ENCODE measurements around the gene SEMA3F. TPM values are rescaled to one million over a fixed set of nuclear protein-coding genes. Genes with fewer than 3 reads are reported as not detected.

SEMA3F gene
- total and polyA plus RNA-seq, 10 of the 15 experiments (the other 5 are each of a cell fraction or from before 2014, with no cell fraction given): 0.08 to 0.28 (median 0.12) TPM; not detected in 6

GRCh38 chr3:50121072-50122032 lies 33.8 kb upstream of the SEMA3F start:
- FAIRE-seq: peak; percentile 91
- peak; percentile 95 for ATAC-seq
- H2AFZ ChIP-seq (ENCODE audit: control insufficient read depth, low read depth, low read length): no peak overlapping the region
- no peak overlapping the region for H3K27ac ChIP-seq (ENCODE audit: control insufficient read depth, insufficient read depth)
- ChIA-PET RAD21 (ENCODE audit: unreplicated experiment) (interaction anchor here (1.4 to 1.7 kb wide), 2 partner anchors 71 to 104 kb away, joined by 3 to 5 read pairs; partner anchors contain the start of gene GNAT1), SMC1A (ENCODE audit: uncharacterized antibody, unreplicated experiment) (no interaction called here), CTCF (interaction anchor here (0.8 to 3.8 kb wide), 15 partner anchors 8 to 159 kb away, joined by 3 to 20 read pairs (median 5); partner anchors contain the start of genes GNAT1 and RBM5), POLR2A (interaction anchor here (1.3 kb wide), 1 partner anchor 107 kb away, joined by 3 read pairs; no protein-coding TSS in a partner anchor)
- no peak overlapping the region for H3K4me3 ChIP-seq
- H3K4me1 ChIP-seq (ENCODE audit: control insufficient read depth, insufficient read depth, low read length): no peaks in the 10 kb centered on the region
- DNase-seq (ENCODE audit: low read depth, low spot score): peak; percentile 16
- no TSS peak for BruUV-seq (replicated peaks)
- intact Hi-C loops (cut with micrococcal nuclease; ENCODE audit: unreplicated experiment) (loop anchor here (1.0 kb wide), 3 partner anchors 68 to 152 kb away; no protein-coding TSS in a partner anchor), in situ Hi-C loops (cut with MboI) (loop anchor here (5.0 kb wide), 1 partner anchor 151 kb away; no protein-coding TSS in a partner anchor)
- H3K36me3 ChIP-seq (ENCODE audit: control insufficient read depth in 2 of 2, insufficient read depth in 2 of 2, low read length in 1 of 2): peaks cover 17 to 28% of the 10 kb centered on the region in 2 experiments
- no peaks in the 10 kb centered on the region for H3K79me2 ChIP-seq (ENCODE audit: control insufficient read depth, insufficient read depth, low read length)
- 34% methylated on average over 13 of the region's 13 CpGs for WGBS (ENCODE audit: insufficient coverage, insufficient replicate concordance, low lambda C conversion rate, missing lambda C conversion rate)
- H3K9me3 ChIP-seq (replicated peaks; ENCODE audit: control insufficient read depth, insufficient read depth, low read length): no peaks in the 10 kb centered on the region
- H3K4me2 ChIP-seq (ENCODE audit: control insufficient read depth, insufficient read depth): no peak overlapping the region
- no peaks in the 10 kb centered on the region for H4K20me1 ChIP-seq (ENCODE audit: control insufficient read depth, insufficient read depth)
- H3K27me3 ChIP-seq (replicated peaks in 1 of 2; ENCODE audit: control insufficient read depth in 2 of 2, insufficient read depth in 2 of 2, low read length in 1 of 2): no peaks in the 10 kb centered on the region
- H3K9ac ChIP-seq (ENCODE audit: control insufficient read depth, insufficient read depth, low read length): no peak overlapping the region
- TF ChIP-seq TBL1XR1 (IDR thresholded peaks at IDR 0.05; ENCODE audit: low read depth, low read length) (no peak), ATF3 (IDR thresholded peaks at IDR 0.05; ENCODE audit: borderline replicate concordance, extremely low read depth, low read depth, low read length) (no peak), NFYB (IDR thresholded peaks at IDR 0.05; ENCODE audit: insufficient read depth, low read depth, low read length) (no peak), ZBTB11 (CRISPR knock-in tag; IDR thresholded peaks at IDR 0.05) (no peak), MTA3 (IDR thresholded peaks at IDR 0.05; ENCODE audit: borderline replicate concordance, low read length) (peak; percentile 68; the same call in 1 of the 2 replicates), TARDBP (IDR thresholded peaks at IDR 0.05; ENCODE audit: borderline replicate concordance) (no peak), DPF2 (IDR thresholded peaks at IDR 0.05) (no peak), NR2C1 (IDR thresholded peaks at IDR 0.05) (no peak), TCF7 (IDR thresholded peaks at IDR 0.05; ENCODE audit: borderline replicate concordance) (no peak), IRF5 (IDR thresholded peaks at IDR 0.05; ENCODE audit: borderline replicate concordance) (no peak), PKNOX1 (IDR thresholded peaks at IDR 0.05) (no peak), SMC3 (IDR thresholded peaks at IDR 0.05; ENCODE audit: borderline replicate concordance, low read length) (peak; percentile 67), GABPA (IDR thresholded peaks at IDR 0.05; ENCODE audit: low read depth) (no peak), PAX5 (IDR thresholded peaks at IDR 0.05; ENCODE audit: borderline replicate concordance, low read depth, low read length) (no peak)
